HG03469 (cell line): ENCODE results near the gene OR8B8.
"Not testable (repeated sequence)": the region's sequence is repeated elsewhere in the genome, so short reads cannot be mapped to it uniquely, and the experiment has no call there.

Experiments
- ATAC-seq: cut with Tn5 transposase; IDR thresholded peaks from one replicate; pipeline ENCODE4 v1.9.1; 2021; ENCODE audit warnings: mild to moderate bottlenecking, moderate library complexity, moderate number of reproducible peaks; ENCODE audit not compliant: unreplicated experiment

Gene OR8B8

DNA sequence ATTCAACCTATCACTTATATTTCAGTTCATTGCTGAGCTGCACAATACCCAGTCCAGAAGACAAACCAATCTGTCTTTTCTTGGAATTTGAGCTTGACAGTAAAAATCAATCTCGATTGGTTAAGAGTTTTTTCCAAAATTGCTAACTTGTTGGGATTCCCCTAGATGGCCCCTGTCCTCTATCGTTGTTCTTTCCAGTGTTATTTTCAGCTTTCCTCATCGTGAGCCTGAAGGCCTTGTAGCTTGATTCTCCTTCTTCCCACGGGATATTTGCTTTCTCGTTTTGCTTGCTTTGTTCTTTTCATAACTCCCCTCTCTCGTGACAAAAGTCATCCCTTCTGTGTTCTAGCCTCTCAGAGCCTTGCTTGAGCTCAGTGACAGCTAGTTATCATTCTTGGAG, 3.1 kb downstream of the OR8B8 start:
- ATAC-seq, result no peak

- no peak for ATAC-seq
These were observed 4.0 kb downstream of the OR8B8 start for GRCh38 chr11:124441519-124441918.

GRCh38 chr11:124441081-124441480, 4.4 kb downstream of the OR8B8 start:
- no peak for ATAC-seq

DNA sequence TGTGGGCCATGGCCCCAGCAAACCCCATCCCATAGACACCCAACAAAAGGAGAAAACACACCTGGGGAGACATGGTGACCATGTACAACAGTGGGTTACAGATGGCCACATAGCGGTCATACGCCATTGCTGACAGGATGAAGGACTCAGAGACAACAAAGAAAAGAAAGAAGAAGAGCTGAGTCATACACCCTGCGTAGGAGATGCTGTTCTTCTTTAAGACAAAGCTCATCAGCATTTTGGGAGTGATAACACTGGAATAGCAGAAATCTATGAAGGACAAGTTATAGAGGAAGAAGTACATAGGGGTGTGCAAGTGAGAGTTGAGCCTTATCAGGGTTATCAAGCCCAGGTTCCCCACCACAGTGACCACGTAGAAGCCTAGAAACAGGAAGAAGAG, 4.9 kb downstream of the OR8B8 start:
- ATAC-seq, result no peak

GRCh38 chr11:124434699-124435098, 10.8 kb downstream of the OR8B8 start:
- ATAC-seq, result no peak

DNA sequence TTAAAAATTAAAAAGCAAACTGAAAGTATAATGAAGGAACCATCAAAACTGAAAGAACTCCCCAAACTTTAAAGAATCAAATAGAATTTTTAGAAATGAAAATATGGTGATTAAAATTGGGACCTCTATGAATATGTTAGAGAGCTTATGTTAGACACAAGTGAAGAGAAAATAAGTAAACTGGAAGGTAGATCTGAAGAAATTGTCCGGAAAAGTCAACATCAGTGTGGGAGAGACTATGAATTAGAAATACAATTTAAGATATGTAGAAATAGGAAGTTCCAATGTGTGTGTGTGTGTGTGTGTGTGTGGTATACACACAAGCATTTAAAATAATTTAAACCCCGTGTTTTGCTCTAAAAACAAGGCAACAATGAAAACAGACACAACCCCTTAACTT, 15.9 kb downstream of the OR8B8 start:
- no peak for ATAC-seq

DNA sequence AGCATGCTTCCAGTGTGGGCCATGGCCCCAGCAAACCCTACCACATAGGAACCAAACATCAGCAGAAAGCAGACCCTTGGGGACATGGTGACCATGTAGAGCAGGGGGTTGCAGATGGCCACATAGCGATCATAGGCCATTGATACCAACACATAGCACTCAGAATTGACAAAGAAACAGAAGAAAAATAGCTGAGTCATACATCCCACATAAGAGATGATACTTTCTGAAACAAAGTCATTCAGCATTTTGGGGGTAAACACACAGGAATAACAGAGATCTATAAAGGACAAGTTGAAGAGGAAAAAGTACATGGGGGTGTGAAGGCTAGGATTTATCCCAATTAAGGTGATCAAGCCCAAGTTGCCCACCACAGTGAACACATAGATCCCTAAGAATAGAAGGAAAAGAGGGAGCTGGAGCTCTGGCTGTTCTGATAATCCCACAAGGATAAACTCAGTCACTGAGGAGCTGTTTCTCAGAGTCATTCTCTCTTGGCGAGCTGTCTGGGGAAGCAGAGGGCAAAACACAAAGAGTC, 21.0 kb downstream of the OR8B8 start, which contains the start of gene OR8B4:
Gene OR8B4, minus strand, starts transcription at position 488 of the 538 bp plus-strand sequence. Its CDS starts 0 bp downstream, at position 488.
- ATAC-seq, result no peak

- no peak for ATAC-seq
These were observed 24.5 kb downstream of the OR8B8 start for GRCh38 chr11:124421043-124421442.

DNA sequence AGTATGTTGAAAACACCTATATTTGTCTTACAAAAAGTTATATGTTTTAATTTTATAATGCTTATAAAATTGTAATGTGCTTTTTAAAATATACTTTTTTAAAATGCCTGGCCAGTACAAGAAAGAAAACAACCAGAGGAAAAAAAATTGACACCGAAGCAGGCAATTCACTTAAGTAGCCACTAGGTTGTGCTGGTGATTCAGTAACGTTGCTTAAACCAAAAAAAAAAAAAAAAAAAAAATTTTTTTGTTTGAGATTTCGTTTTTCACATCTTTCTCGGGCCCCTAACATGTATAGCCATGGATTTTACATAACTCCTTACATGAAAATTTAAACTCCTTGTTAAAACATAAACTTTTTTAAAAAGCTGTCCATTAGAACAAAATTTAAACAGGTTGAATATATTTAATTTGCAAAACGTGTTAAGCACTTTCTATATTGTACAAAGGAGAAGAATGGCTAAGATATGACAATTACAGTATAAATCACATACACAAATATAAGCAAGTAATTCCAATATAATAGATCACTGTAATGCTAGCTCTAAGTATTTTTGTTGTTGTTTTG, 30.1 kb downstream of the OR8B8 start:
- no peak for ATAC-seq

DNA sequence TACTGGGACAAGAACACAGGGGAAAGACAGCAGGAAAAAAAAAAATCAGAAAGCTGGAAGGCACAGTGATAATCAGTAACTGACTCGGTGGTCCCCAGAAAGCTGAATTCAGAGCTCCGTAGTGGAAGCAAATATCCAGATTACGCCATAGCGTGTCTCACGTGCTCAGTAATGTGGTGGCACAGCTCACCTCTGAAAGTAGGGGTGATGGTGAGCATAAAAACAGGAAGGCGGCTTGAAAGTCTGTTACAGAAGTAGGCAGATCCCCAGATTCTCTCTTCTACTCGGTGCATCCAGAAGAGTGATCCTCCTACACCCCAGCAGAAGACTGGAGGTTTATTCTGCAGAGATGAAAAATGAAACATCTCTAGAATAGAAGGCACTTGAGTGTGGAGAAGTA, 35.6 kb downstream of the OR8B8 start:
- no peak for ATAC-seq

- ATAC-seq, result no peak
These were observed 39.9 kb downstream of the OR8B8 start for GRCh38 chr11:124405581-124405980.

DNA sequence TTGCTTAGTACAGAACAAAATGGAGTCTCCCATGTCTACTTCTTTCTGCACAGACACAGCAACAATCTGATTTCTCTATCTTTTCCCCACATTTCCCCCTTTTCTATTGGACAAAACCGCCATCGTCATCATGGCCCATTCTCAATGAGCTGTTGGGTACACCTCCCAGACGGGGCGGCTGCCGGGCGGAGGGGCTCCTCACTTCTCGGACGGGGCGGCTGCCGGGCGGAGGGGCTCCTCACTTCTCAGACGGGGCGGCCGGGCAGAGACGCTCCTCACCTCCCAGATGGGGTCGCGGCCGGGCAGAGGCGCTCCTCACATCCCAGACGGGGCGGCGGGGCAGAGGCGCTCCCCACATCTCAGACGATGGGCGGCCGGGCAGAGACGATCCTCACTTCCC, 42.3 kb downstream of the OR8B8 start:
- ATAC-seq, result not testable (repeated sequence)

- ATAC-seq, result peak; percentile 80
These were observed 43.1 kb downstream of the OR8B8 start for GRCh38 chr11:124402326-124402922.

GRCh38 chr11:124398924-124399323, 46.6 kb downstream of the OR8B8 start, which contains the start of gene OR8B3:
OR8B3 (minus strand) TSS chr11:124399024; CDS start chr11:124397351, 1,673 bp downstream.
- no peak for ATAC-seq

DNA sequence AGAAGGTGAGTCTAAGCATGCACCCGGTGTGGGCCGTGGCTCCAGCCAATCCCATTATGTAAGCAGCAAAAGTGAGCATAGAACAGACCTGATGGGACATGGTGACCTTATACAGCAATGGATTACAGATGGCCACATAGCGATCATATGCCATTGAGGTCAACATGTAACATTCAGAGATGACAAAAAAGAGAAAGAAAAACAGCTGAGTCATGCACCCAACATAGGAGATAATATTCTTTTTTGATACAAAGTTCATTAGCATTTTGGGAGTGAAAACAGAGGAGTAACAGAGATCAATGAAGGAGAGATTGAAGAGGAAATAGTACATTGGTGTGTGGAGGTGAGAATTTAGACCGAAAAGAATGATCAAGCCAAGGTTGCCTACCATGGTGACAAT, 48.6 kb downstream of the OR8B8 start:
- not testable (repeated sequence) for ATAC-seq

- ATAC-seq, result no peak
These were observed 51.1 kb downstream of the OR8B8 start for GRCh38 chr11:124394408-124394807.
